ENCODE measurements around the gene EIF2S3.

DNA sequence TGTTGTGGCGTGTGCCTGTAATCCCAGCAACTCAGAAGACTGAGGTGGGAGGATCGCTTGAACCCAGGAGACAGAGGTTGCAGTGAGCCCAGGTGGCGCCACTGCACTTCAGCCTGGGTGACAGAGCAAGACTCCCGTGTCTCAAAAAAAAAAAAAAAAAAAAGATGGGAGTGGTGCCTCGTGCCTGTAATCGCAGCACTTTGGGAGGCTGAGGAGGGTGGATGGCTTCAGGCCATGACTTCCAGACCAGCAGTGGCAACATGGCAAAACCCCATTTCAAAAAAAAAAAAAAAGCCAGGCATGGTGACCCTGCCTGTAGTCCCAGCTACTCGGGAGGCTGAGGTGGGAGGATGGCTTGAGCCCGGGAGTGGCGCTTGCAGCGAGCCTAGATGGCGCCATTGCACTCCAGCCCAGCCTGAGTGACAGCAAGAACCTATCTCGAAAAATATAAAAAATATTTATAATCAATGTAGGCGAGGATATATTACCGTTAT, 27.0 kb downstream of the EIF2S3 start:
- TF ChIP-seq, protein P1, sequence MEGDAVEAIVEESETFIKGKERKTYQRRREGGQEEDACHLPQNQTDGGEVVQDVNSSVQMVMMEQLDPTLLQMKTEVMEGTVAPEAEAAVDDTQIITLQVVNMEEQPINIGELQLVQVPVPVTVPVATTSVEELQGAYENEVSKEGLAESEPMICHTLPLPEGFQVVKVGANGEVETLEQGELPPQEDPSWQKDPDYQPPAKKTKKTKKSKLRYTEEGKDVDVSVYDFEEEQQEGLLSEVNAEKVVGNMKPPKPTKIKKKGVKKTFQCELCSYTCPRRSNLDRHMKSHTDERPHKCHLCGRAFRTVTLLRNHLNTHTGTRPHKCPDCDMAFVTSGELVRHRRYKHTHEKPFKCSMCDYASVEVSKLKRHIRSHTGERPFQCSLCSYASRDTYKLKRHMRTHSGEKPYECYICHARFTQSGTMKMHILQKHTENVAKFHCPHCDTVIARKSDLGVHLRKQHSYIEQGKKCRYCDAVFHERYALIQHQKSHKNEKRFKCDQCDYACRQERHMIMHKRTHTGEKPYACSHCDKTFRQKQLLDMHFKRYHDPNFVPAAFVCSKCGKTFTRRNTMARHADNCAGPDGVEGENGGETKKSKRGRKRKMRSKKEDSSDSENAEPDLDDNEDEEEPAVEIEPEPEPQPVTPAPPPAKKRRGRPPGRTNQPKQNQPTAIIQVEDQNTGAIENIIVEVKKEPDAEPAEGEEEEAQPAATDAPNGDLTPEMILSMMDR (conservative IDR thresholded peaks at IDR 0.05; ENCODE audit: low read depth, low read length), result peak; percentile 64
- no peak for TF ChIP-seq EZH2 (IDR thresholded peaks at IDR 0.05; ENCODE audit: low read length, unreplicated experiment)
- TF ChIP-seq EZH2phosphoT487 (IDR thresholded peaks at IDR 0.05; ENCODE audit: borderline replicate concordance, low read length), result no peak

Data from PC-3 (cell line).